Keratinocyte (primary cell): ENCODE measurements around the gene LSM5. TPM values are rescaled to one million over a fixed set of nuclear protein-coding genes. Genes with fewer than 3 reads are reported as not detected.

Experiments used
- DNase-seq: peaks from one replicate; pipeline ENCODE4 v3.0.0-alpha.2; 2011; ENCODE audit warnings: low read depth, missing footprints, low spot score
- FAIRE-seq: peaks from 2 replicates; lab custom pipeline; 2011; peaks lifted over from hg19 to GRCh38; lab: Jason Lieb, UNC
- H2AFZ ChIP-seq: 2 replicates; pipeline ENCODE4 v1.6.0; 2012; ENCODE audit warnings: low read length, control low read depth, inconsistent platforms; ENCODE audit not compliant: control insufficient read depth
- H3K27ac ChIP-seq: 2 replicates; pipeline ENCODE4 v1.5.1; 2011; ENCODE audit warnings: low read length; ENCODE audit not compliant: control insufficient read depth, insufficient read depth
- H3K27me3 ChIP-seq: 3 replicates; pipeline ENCODE4 v1.6.0; 2011; ENCODE audit warnings: low read length; ENCODE audit not compliant: control insufficient read depth, insufficient read depth; ENCODE audit errors: extremely low read depth
- H3K36me3 ChIP-seq, 2 experiments: 2 replicates in 1 of 2; 3 replicates in 1 of 2; pipeline ENCODE4 v1.5.1; 2011; ENCODE audit warnings: low read length in 2 of 2, mild to moderate bottlenecking in 1 of 2; ENCODE audit not compliant: control insufficient read depth in 2 of 2, insufficient read depth in 2 of 2; ENCODE audit errors: extremely low read depth in 1 of 2
- H3K4me1 ChIP-seq: 3 replicates; pipeline ENCODE4 v1.5.1; 2011; ENCODE audit warnings: low read length; ENCODE audit not compliant: control insufficient read depth, insufficient read depth; ENCODE audit errors: extremely low read depth
- H3K4me2 ChIP-seq: 3 replicates; pipeline ENCODE4 v1.6.0; 2011; ENCODE audit warnings: low read depth, low read length; ENCODE audit not compliant: control insufficient read depth, insufficient read depth; ENCODE audit errors: extremely low read depth
- H3K4me3 ChIP-seq, 3 experiments: fragments of 200-600 bp in 1 of 3; sonication (generic) in 1 of 3; 2 replicates in 2 of 3; 3 replicates in 1 of 3; pipeline ENCODE4 v1.5.1; 2011 to 2016; ENCODE audit warnings: low read length in 3 of 3, mild to moderate bottlenecking in 3 of 3, control low read depth in 2 of 3, inconsistent platforms in 1 of 3, low read depth in 1 of 3, mixed read lengths in 1 of 3, mixed run types in 1 of 3, moderate library complexity in 1 of 3; ENCODE audit not compliant: control insufficient read depth in 2 of 3, insufficient read depth in 2 of 3; ENCODE audit errors: extremely low read depth in 1 of 3
- H3K79me2 ChIP-seq: 2 replicates; pipeline ENCODE4 v1.6.0; 2012; ENCODE audit warnings: low read length; ENCODE audit not compliant: control insufficient read depth, insufficient read depth
- H3K9ac ChIP-seq: 3 replicates; pipeline ENCODE4 v1.6.0; 2011; ENCODE audit warnings: low read length; ENCODE audit not compliant: control insufficient read depth, insufficient read depth; ENCODE audit errors: extremely low read depth
- H3K9me1 ChIP-seq: 3 replicates; pipeline ENCODE4 v1.6.0; 2011; ENCODE audit warnings: low read length; ENCODE audit not compliant: control insufficient read depth, insufficient read depth; ENCODE audit errors: extremely low read depth
- H3K9me3 ChIP-seq: 2 replicates; pipeline ENCODE4 v1.5.1; 2012; ENCODE audit warnings: low read depth, low read length; ENCODE audit not compliant: control insufficient read depth
- H4K20me1 ChIP-seq: 3 replicates; pipeline ENCODE4 v1.6.0; 2011; ENCODE audit warnings: low read length; ENCODE audit not compliant: control insufficient read depth, insufficient read depth; ENCODE audit errors: extremely low read depth
- EZH2 ChIP-seq: IDR thresholded peaks from one replicate; pipeline ENCODE4 v1.6.1; 2012; ENCODE audit warnings: inconsistent platforms, mild to moderate bottlenecking, low read length, moderate library complexity
- dilution Hi-C: fragments of 300-500 bp; cut with MboI; formaldehyde crosslinking; loops from one replicate; pipeline ENCODE4 v1.7.0; 2020; ENCODE audit warnings: low sequenced_read_pairs; ENCODE audit not compliant: extremely low pct_ligation_motif_present
- polyA plus RNA-seq, 5 experiments: library from polyadenylated mRNA; depleted of rRNA in 3 of 5; stranded (reverse) in 3 of 5; stranded (forward) in 1 of 5; unstranded in 1 of 5; fragments of >200 nt; gene quantifications; 1 replicate in 1 of 5; 2 replicates in 3 of 5; 3 replicates in 1 of 5; pipeline versions ENCODE4 v1.2.1 to v1.2.3, GENCODE V29; 2011 to 2012; ENCODE audit warnings: missing spikeins in 2 of 5, low read depth in 1 of 5, low replicate concordance in 1 of 5
- TF ChIP-seq, protein P1 (sequence below), 3 experiments: IDR thresholded peaks in 1 of 3; conservative IDR thresholded peaks in 1 of 3; optimal IDR thresholded peaks in 1 of 3; 2 replicates in 2 of 3; 3 replicates in 1 of 3; pipeline versions ENCODE3 to v1.5.1; 2011; ENCODE audit warnings: low read length in 3 of 3, mild to moderate bottlenecking in 3 of 3, moderate library complexity in 2 of 3, control low read depth in 1 of 3, inconsistent platforms in 1 of 3; ENCODE audit not compliant: insufficient read depth in 2 of 3; ENCODE audit errors: extremely low read depth in 1 of 3

LSM5 gene
- polyA plus RNA-seq, 1 donor (not counting 4 experiments of a cell fraction or from before 2014, with no cell fraction given), result 90.2 TPM

DNA sequence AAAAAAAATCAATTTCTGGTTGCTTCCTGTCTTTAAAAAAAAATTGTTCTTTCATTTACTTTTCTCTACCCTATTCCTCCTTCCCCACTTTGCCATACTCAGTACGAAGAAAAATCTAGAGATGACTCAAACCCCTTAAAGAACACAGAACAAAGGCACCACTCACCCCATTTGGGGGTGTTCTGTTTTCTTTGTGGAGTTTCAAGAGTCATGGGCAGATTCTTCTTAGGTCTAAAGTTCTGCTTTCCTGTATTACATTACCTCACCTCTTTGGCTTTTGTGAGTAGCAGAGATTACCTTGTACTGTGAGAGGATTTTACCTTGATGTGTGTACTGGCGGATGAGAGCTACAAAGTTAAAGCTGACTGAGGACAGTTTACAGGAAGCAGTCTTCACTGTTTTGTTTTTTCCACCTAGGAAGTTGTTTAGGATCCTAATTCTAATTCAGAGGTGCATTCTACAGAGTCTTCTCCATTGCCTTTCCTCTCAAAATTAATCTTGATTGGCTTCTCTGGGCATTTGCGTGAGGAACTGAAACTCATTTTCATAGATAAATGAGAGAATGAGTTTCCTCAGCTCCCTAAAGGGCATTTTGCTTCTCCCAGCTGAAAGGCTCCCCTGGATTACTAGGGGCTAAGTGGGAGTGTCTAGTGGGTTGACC lies 25.8 kb upstream of the LSM5 start:
- no peak for FAIRE-seq
- H3K9me1 ChIP-seq, result no peaks in the 10 kb centered on the region
- H3K27me3 ChIP-seq, result no peaks in the 10 kb centered on the region
- H3K4me2 ChIP-seq, result no peak overlapping the region
- H3K9me3 ChIP-seq, result peaks cover 6% of the 10 kb centered on the region
- no peak overlapping the region for H3K4me3 ChIP-seq
- no peaks in the 10 kb centered on the region for H3K36me3 ChIP-seq
- no peak overlapping the region for H3K27ac ChIP-seq
- no peak for DNase-seq
- H4K20me1 ChIP-seq, result no peaks in the 10 kb centered on the region
- no peak for TF ChIP-seq EZH2
- TF ChIP-seq, protein P1, sequence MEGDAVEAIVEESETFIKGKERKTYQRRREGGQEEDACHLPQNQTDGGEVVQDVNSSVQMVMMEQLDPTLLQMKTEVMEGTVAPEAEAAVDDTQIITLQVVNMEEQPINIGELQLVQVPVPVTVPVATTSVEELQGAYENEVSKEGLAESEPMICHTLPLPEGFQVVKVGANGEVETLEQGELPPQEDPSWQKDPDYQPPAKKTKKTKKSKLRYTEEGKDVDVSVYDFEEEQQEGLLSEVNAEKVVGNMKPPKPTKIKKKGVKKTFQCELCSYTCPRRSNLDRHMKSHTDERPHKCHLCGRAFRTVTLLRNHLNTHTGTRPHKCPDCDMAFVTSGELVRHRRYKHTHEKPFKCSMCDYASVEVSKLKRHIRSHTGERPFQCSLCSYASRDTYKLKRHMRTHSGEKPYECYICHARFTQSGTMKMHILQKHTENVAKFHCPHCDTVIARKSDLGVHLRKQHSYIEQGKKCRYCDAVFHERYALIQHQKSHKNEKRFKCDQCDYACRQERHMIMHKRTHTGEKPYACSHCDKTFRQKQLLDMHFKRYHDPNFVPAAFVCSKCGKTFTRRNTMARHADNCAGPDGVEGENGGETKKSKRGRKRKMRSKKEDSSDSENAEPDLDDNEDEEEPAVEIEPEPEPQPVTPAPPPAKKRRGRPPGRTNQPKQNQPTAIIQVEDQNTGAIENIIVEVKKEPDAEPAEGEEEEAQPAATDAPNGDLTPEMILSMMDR (optimal IDR thresholded peaks at IDR 0.05 in 1 of 3, IDR thresholded peaks at IDR 0.05 in 1 of 3, conservative IDR thresholded peaks at IDR 0.05 in 1 of 3; ENCODE audit: extremely low read depth in 1 of 3, insufficient read depth in 2 of 3, low read length in 3 of 3), result no peak
- dilution Hi-C loops, result no loop called here
- peaks cover 72% of the 10 kb centered on the region for H3K79me2 ChIP-seq
- peaks cover 5% of the 10 kb centered on the region for H3K4me1 ChIP-seq
- no peak overlapping the region for H3K9ac ChIP-seq
- no peak overlapping the region for H2AFZ ChIP-seq

DNA sequence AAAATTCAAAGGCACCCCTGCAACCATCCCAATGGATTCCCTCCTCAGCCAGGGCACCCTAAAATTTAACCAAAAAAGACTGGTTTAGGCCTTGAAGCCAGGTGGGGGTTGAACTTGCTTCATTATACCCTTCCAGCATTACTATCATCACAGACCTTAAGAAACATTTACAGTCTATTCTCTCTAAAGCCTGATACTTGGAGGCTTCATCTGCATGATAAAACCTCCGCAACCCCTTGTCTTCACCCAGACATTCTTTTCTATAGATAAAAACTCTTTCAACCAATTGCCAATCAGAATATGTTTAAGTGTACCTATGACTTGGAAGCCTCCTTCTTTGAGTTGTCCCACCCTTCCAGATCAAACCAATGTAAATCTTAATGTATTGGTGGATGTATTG lies 23.0 kb upstream of the LSM5 start:
- Histone ChIP-seq H3K27me3 (no peaks in the 10 kb centered on the region), H3K4me1 (peaks cover 5% of the 10 kb centered on the region), H2AFZ (no peak overlapping the region), H3K4me3 (no peak overlapping the region), H3K9me1 (no peaks in the 10 kb centered on the region), H3K9ac (no peak overlapping the region), H3K79me2 (peaks cover 77% of the 10 kb centered on the region), H3K9me3 (peaks cover 3% of the 10 kb centered on the region), H3K27ac (no peak overlapping the region), H3K36me3 (peaks cover 0 to 3% of the 10 kb centered on the region in 2 experiments), H3K4me2 (no peak overlapping the region), H4K20me1 (no peaks in the 10 kb centered on the region)
- FAIRE-seq (no peak), DNase-seq (no peak)
- TF ChIP-seq, protein P1 (optimal IDR thresholded peaks at IDR 0.05 in 1 of 3, IDR thresholded peaks at IDR 0.05 in 1 of 3, conservative IDR thresholded peaks at IDR 0.05 in 1 of 3; ENCODE audit: extremely low read depth in 1 of 3, insufficient read depth in 2 of 3, low read length in 3 of 3), result no peak
- dilution Hi-C loops, result no loop called here
